Stimulated activated CD8-positive, alpha-beta memory T cell treated with anti-CD3 and anti-CD28 coated beads, Interleukin-15, amount 100 ng/mL, for 4 hours (primary cell): ENCODE results near the gene SLC30A3.

Experiments
- DNase-seq, 2 donors: peaks; one replicate each; pipeline ENCODE4 v3.0.0-alpha.2; 2020; ENCODE audit warnings: low read depth in 2 of 2

The SLC30A3 gene

GRCh38 chr2:27204566-27204965 is 58.3 kb downstream of the SLC30A3 start:
- no peak for DNase-seq

DNA sequence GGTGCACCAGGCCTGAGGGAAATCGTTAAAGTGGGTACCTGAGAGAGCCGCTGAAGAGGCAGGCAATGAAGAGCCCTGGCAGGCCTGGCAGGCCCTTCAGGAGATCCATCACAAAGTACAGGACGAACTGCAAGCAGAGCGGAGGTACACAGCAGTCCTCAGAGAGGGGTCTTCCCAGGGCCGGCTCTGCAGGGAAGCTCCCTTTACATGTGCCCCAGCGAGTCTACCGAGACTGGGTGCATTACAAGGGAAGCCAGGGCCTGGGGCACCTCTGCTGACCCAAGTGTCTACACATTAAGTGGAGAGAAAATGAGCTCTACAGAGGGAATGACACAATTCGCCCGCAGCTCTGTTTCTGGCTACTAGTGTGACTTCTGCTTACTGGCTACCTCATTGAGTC is 59.1 kb downstream of the SLC30A3 start:
- DNase-seq, result no peak
